IMR-90 (cell line): ENCODE results near the gene TGM4. TPM values are rescaled to one million over a fixed set of nuclear protein-coding genes. Genes with fewer than 3 reads are reported as not detected.

Experiments
- ATAC-seq: fragments of 200-7000 bp; cut with Tn5 transposase; 2 replicates; pipeline ENCODE4 v1.9.1; 2020; ENCODE audit warnings: low read depth, mild to moderate bottlenecking, moderate library complexity
- BruUV-seq: library from RNA; stranded (reverse); fragments of 400-500 nt; replicated peaks from 2 replicates; lab custom pipeline; 2021; lab: Mats Ljungman, UMichigan
- CTCF ChIA-PET: fragments of 300-600 bp; formaldehyde crosslinking; extraction: SDS; loops from one replicate; lab custom pipeline; 2021; ENCODE audit warnings: antibody characterized with exemption; lab: Yijun Ruan, JAX
- POLR2A ChIA-PET: fragments of 300-600 bp; sonication (Branson Sonifier 250); formaldehyde crosslinking; loops from one replicate; lab custom pipeline; 2022; ENCODE audit warnings: antibody characterized with exemption; ENCODE audit not compliant: unreplicated experiment; lab: Charles Lee
- DNase-seq: peaks from one replicate; pipeline ENCODE4 v3.0.0; 2013
- H2AFZ ChIP-seq: replicated peaks from 2 replicates; pipeline ENCODE3; 2013; ENCODE audit warnings: low read length, mild to moderate bottlenecking; ENCODE audit not compliant: poor library complexity
- H2AK5ac ChIP-seq: 2 replicates; pipeline ENCODE4 v1.6.1; 2013; ENCODE audit warnings: low read depth, low read length, inconsistent platforms
- H2AK9ac ChIP-seq: replicated peaks from 2 replicates; pipeline ENCODE3; 2013; ENCODE audit warnings: mild to moderate bottlenecking, low read depth, low read length, moderate library complexity; ENCODE audit not compliant: poor library complexity
- H2BK120ac ChIP-seq: 2 replicates; pipeline ENCODE4 v1.6.1; 2013; ENCODE audit warnings: low read depth, low read length, inconsistent platforms
- H2BK15ac ChIP-seq: 3 replicates; pipeline ENCODE4 v1.6.1; 2013; ENCODE audit warnings: low read depth, low read length, inconsistent platforms
- H2BK20ac ChIP-seq: 2 replicates; pipeline ENCODE4 v1.6.1; 2013; ENCODE audit warnings: low read depth, mild to moderate bottlenecking, inconsistent platforms, low read length, moderate library complexity
- H2BK5ac ChIP-seq: 2 replicates; pipeline ENCODE4 v1.6.1; 2013; ENCODE audit warnings: mild to moderate bottlenecking, low read depth, low read length, inconsistent platforms; ENCODE audit not compliant: poor library complexity, severe bottlenecking
- H3K14ac ChIP-seq: replicated peaks from 2 replicates; pipeline ENCODE4 v1.6.1; 2013; ENCODE audit warnings: low read depth, low read length, inconsistent platforms
- H3K18ac ChIP-seq: 2 replicates; pipeline ENCODE4 v1.6.1; 2013; ENCODE audit warnings: low read depth, low read length, control low read depth
- H3K23ac ChIP-seq: 2 replicates; pipeline ENCODE4 v1.6.1; 2013; ENCODE audit warnings: low read depth, low read length, inconsistent platforms
- H3K27ac ChIP-seq: 2 replicates; pipeline ENCODE4 v1.5.1; 2013; ENCODE audit warnings: mild to moderate bottlenecking, control low read depth, low read length; ENCODE audit not compliant: insufficient read depth
- H3K27me3 ChIP-seq: 2 replicates; pipeline ENCODE4 v1.6.1; 2013; ENCODE audit warnings: low read length; ENCODE audit not compliant: control insufficient read depth, insufficient read depth
- H3K36me3 ChIP-seq: 2 replicates; pipeline ENCODE4 v1.6.1; 2013; ENCODE audit warnings: low read length, mixed read lengths; ENCODE audit not compliant: control insufficient read depth, insufficient read depth
- H3K4ac ChIP-seq: 2 replicates; pipeline ENCODE4 v1.6.1; 2013; ENCODE audit warnings: low read depth, low read length, inconsistent platforms
- H3K4me1 ChIP-seq: 2 replicates; pipeline ENCODE4 v1.6.1; 2013; ENCODE audit warnings: low read length, mixed read lengths; ENCODE audit not compliant: control insufficient read depth, insufficient read depth
- H3K4me2 ChIP-seq: 2 replicates; pipeline ENCODE4 v1.6.1; 2013; ENCODE audit warnings: low read depth, mild to moderate bottlenecking, control low read depth, low read length, moderate library complexity
- H3K4me3 ChIP-seq: 2 replicates; pipeline ENCODE4 v1.5.1; 2013; ENCODE audit warnings: low read depth, mild to moderate bottlenecking, control low read depth, low read length, moderate library complexity; ENCODE audit not compliant: insufficient read depth
- H3K56ac ChIP-seq: 2 replicates; pipeline ENCODE4 v1.6.1; 2013; ENCODE audit warnings: low read length, inconsistent platforms; ENCODE audit not compliant: insufficient read depth; ENCODE audit errors: extremely low read depth
- H3K79me1 ChIP-seq, 2 experiments: 2 replicates each; pipeline ENCODE4 v1.6.1; 2013; ENCODE audit warnings: low read length in 2 of 2, inconsistent platforms in 1 of 2, low read depth in 1 of 2
- H3K9ac ChIP-seq: 2 replicates; pipeline ENCODE4 v1.6.1; 2013; ENCODE audit warnings: low read depth, low read length, control low read depth
- H3K9me1 ChIP-seq: 2 replicates; pipeline ENCODE4 v1.6.1; 2013; ENCODE audit warnings: low read length, inconsistent platforms; ENCODE audit not compliant: insufficient read depth
- H3K9me3 ChIP-seq: 2 replicates; pipeline ENCODE4 v1.6.1; 2013; ENCODE audit warnings: low read length; ENCODE audit not compliant: control insufficient read depth, insufficient read depth
- H4K20me1 ChIP-seq: 2 replicates; pipeline ENCODE4 v1.6.1; 2013; ENCODE audit warnings: low read length, inconsistent platforms; ENCODE audit not compliant: insufficient read depth
- H4K5ac ChIP-seq: 2 replicates; pipeline ENCODE4 v1.6.1; 2013; ENCODE audit warnings: mild to moderate bottlenecking, low read depth, low read length, control low read depth
- H4K8ac ChIP-seq, 2 experiments: 2 replicates each; pipeline ENCODE4 v1.6.1; 2013; ENCODE audit warnings: low read depth in 2 of 2, low read length in 2 of 2, control low read depth in 1 of 2, inconsistent platforms in 1 of 2
- H4K91ac ChIP-seq: 2 replicates; pipeline ENCODE4 v1.6.1; 2013; ENCODE audit warnings: low read depth, low read length, inconsistent platforms; ENCODE audit not compliant: insufficient read depth
- MAFK ChIP-seq: IDR thresholded peaks from 2 replicates; pipeline ENCODE4 v1.6.1; 2012; ENCODE audit warnings: low read depth, low read length, improper control_type of control experiment
- RFX5 ChIP-seq: IDR thresholded peaks from 2 replicates; pipeline ENCODE4 v1.8.0; 2012; ENCODE audit warnings: low read depth, mild to moderate bottlenecking, low read length, moderate library complexity
- WGBS, 2 experiments: methylation state at CpG; one replicate each; pipeline versions ENCODE4 v1.1.5 to v1.1.7; 2013; ENCODE audit warnings: missing lambda C conversion rate in 2 of 2; ENCODE audit not compliant: insufficient read length in 1 of 2; ENCODE audit errors: extremely low coverage in 2 of 2; 5-methylcytosine and 5-hydroxymethylcytosine counted together
- dilution Hi-C: fragments of 300-500 bp; cut with HindIII; formaldehyde crosslinking; loops from one replicate; pipeline ENCODE4 v1.14.3; 2018; ENCODE audit warnings: low sequenced_read_pairs; ENCODE audit not compliant: unreplicated experiment
- in situ Hi-C: fragments of 300-500 bp; cut with MboI; formaldehyde crosslinking; loops from 3 replicates; pipeline ENCODE4 v1.14.3; 2019; ENCODE audit warnings: low sequenced_read_pairs, inconsistent platforms, mixed read lengths
- intact Hi-C: fragments of 100-400 bp; cut with micrococcal nuclease; formaldehyde crosslinking; loops from 2 replicates; pipeline ENCODE4 v1.10.0; 2022
- polyA plus RNA-seq, 3 experiments: library from polyadenylated mRNA; depleted of rRNA; stranded (reverse); fragments of >200 nt; gene quantifications; 2 replicates each; pipeline ENCODE4 v1.2.3, GENCODE V29; 2012; ENCODE audit warnings: low replicate concordance in 1 of 3
- total RNA-seq: library from RNA; depleted of rRNA; stranded (reverse); fragments of >200 nt; gene quantifications from 2 replicates; pipeline ENCODE4 v1.2.3, GENCODE V29; 2012

Gene TGM4
- total and polyA plus RNA-seq, 2 of the 4 experiments (the other 2 are of a cell fraction), result under 0.01 to 0.10 TPM

- no peak for ATAC-seq
- no peak overlapping the region for H3K18ac ChIP-seq
- DNase-seq, result no peak
- H3K9me1 ChIP-seq, result no peaks in the 10 kb centered on the region
- H3K27ac ChIP-seq, result no peak overlapping the region
- WGBS, 2 experiments, result no CpG with 5 or more reads among the region's 5 CpGs
- no peak overlapping the region for H3K4me3 ChIP-seq
- H4K8ac ChIP-seq, result no peak overlapping the region
- POLR2A ChIA-PET, result no interaction called here
- H3K14ac ChIP-seq, result no peak overlapping the region
- H3K56ac ChIP-seq, result no peak overlapping the region
- H2BK120ac ChIP-seq, result no peak overlapping the region
- in situ Hi-C loops (no loop called here), dilution Hi-C loops (no loop called here), intact Hi-C loops (no loop called here)
- H2BK5ac ChIP-seq, result no peak overlapping the region
- H3K27me3 ChIP-seq, result no peaks in the 10 kb centered on the region
- no peak overlapping the region for H2AFZ ChIP-seq
- no peak overlapping the region for H3K23ac ChIP-seq
- no peak overlapping the region for H4K5ac ChIP-seq
- no peaks in the 10 kb centered on the region for H4K20me1 ChIP-seq
- no peak overlapping the region for H3K9ac ChIP-seq
- H3K4me1 ChIP-seq, result no peaks in the 10 kb centered on the region
- BruUV-seq, result no TSS peak
- H3K9me3 ChIP-seq, result no peaks in the 10 kb centered on the region
- CTCF ChIA-PET, result interaction anchor here (1.1 kb wide), 1 partner anchor 19 kb away, joined by 4 read pairs; no protein-coding TSS in a partner anchor
- no peak overlapping the region for H3K4me2 ChIP-seq
- H4K91ac ChIP-seq, result no peak overlapping the region
- no peak overlapping the region for H3K4ac ChIP-seq
- no peak overlapping the region for H2BK20ac ChIP-seq
- peaks cover 6% of the 10 kb centered on the region for H3K36me3 ChIP-seq
- H3K79me1 ChIP-seq, result no peaks in the 10 kb centered on the region
- TF ChIP-seq MAFK, result peak; percentile 76
- no peak for TF ChIP-seq RFX5
- H2BK15ac ChIP-seq, result no peak overlapping the region
- no peak overlapping the region for H2AK9ac ChIP-seq
- H2AK5ac ChIP-seq, result no peak overlapping the region
Observed at GRCh38 chr3:44831232-44831631, 43.2 kb upstream of the TGM4 start.
